Activated CD8-positive, alpha-beta T cell treated with anti-CD3 and anti-CD28 coated beads for 36 hours (primary cell): ENCODE measurements around the gene INPP5D. TPM values are rescaled to one million over a fixed set of nuclear protein-coding genes. Genes with fewer than 3 reads are reported as not detected.
"Not testable (repeated sequence)": the region's sequence is repeated elsewhere in the genome, so short reads cannot be mapped to it uniquely, and the experiment has no call there.

Experiments
- ATAC-seq: fragments of 200-7000 bp; cut with Tn5 transposase; one replicate; pipeline ENCODE4 v1.10.0; 2021; ENCODE audit warnings: mild to moderate bottlenecking, moderate library complexity
- CTCF ChIA-PET: fragments of 350-600 bp; sonication (Branson Sonifier 250); formaldehyde crosslinking; loops from one replicate; lab custom pipeline; 2021; ENCODE audit warnings: antibody characterized with exemption; lab: Charles Lee
- POLR2A ChIA-PET: fragments of 350-600 bp; sonication (Branson Sonifier 250); formaldehyde crosslinking; loops from one replicate; lab custom pipeline; 2021; ENCODE audit warnings: antibody characterized with exemption; lab: Charles Lee
- DNase-seq: peaks from one replicate; pipeline ENCODE4 v3.0.0-alpha.2; 2020
- H3K27ac Mint-ChIP-seq: one replicate; pipeline ENCODE4 v1.8.0; 2021; ENCODE audit warnings: mild to moderate bottlenecking, mixed read lengths
- H3K27me3 Mint-ChIP-seq: one replicate; pipeline ENCODE4 v1.8.0; 2021; ENCODE audit warnings: mixed read lengths
- H3K36me3 Mint-ChIP-seq: one replicate; pipeline ENCODE4 v1.8.0; 2021; ENCODE audit warnings: low read depth, mixed read lengths
- H3K4me1 Mint-ChIP-seq: one replicate; pipeline ENCODE4 v1.8.0; 2021; ENCODE audit warnings: low read depth, mixed read lengths
- H3K4me3 Mint-ChIP-seq: one replicate; pipeline ENCODE4 v1.8.0; 2021; ENCODE audit warnings: mild to moderate bottlenecking, moderate library complexity, mixed read lengths
- H3K9me3 Mint-ChIP-seq: one replicate; pipeline ENCODE4 v1.8.0; 2021; ENCODE audit warnings: mixed read lengths
- intact Hi-C: fragments of 100-400 bp; cut with micrococcal nuclease; formaldehyde crosslinking; loops from one replicate; pipeline ENCODE4 v1.10.0; 2022
- total RNA-seq, 2 experiments: library from RNA; stranded (reverse); gene quantifications; one replicate each; pipeline ENCODE4 v1.2.3, GENCODE V29; 2021
- TF ChIP-seq, protein P1 (sequence below): fragments of 200-600 bp; IDR thresholded peaks from one replicate; pipeline ENCODE4 v1.8.0; 2022; ENCODE audit warnings: antibody characterized with exemption, mild to moderate bottlenecking

Gene INPP5D
- total RNA-seq, 2 experiments from 2014 or later, result 38.6 to 40.2 TPM

DNA sequence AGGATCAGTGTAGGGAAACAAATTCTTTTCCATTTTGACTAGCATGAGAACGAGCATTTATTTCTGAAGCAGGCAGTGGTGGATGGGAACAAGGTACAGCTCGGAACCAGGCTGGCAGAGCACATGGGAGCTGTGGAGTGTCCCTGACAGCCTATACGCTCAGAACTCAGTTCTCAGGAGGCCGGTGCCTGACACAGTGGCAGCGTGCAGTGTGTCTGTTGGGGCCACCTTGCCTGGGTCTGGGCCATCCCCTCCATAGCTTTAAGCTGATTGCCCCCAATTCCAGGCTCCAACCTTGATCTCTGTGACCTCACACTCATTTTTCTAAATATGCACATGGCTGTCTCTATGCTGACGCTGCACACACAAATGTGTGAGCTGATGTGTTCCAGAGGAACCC, 136.9 kb downstream of the INPP5D start:
- H3K4me3 Mint-ChIP-seq, result no peak overlapping the region
- H3K27ac Mint-ChIP-seq, result no peak overlapping the region
- ATAC-seq (no peak), DNase-seq (no peak)
- H3K27me3 Mint-ChIP-seq, result no peaks in the 10 kb centered on the region
- peaks cover 42% of the 10 kb centered on the region for H3K36me3 Mint-ChIP-seq
- TF ChIP-seq, protein P1, sequence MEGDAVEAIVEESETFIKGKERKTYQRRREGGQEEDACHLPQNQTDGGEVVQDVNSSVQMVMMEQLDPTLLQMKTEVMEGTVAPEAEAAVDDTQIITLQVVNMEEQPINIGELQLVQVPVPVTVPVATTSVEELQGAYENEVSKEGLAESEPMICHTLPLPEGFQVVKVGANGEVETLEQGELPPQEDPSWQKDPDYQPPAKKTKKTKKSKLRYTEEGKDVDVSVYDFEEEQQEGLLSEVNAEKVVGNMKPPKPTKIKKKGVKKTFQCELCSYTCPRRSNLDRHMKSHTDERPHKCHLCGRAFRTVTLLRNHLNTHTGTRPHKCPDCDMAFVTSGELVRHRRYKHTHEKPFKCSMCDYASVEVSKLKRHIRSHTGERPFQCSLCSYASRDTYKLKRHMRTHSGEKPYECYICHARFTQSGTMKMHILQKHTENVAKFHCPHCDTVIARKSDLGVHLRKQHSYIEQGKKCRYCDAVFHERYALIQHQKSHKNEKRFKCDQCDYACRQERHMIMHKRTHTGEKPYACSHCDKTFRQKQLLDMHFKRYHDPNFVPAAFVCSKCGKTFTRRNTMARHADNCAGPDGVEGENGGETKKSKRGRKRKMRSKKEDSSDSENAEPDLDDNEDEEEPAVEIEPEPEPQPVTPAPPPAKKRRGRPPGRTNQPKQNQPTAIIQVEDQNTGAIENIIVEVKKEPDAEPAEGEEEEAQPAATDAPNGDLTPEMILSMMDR, result no peak
- H3K4me1 Mint-ChIP-seq, result no peaks in the 10 kb centered on the region
- H3K9me3 Mint-ChIP-seq, result no peaks in the 10 kb centered on the region
- CTCF ChIA-PET, result no interaction called here
- POLR2A ChIA-PET, result no interaction called here
- intact Hi-C loops, result no loop called here

DNA sequence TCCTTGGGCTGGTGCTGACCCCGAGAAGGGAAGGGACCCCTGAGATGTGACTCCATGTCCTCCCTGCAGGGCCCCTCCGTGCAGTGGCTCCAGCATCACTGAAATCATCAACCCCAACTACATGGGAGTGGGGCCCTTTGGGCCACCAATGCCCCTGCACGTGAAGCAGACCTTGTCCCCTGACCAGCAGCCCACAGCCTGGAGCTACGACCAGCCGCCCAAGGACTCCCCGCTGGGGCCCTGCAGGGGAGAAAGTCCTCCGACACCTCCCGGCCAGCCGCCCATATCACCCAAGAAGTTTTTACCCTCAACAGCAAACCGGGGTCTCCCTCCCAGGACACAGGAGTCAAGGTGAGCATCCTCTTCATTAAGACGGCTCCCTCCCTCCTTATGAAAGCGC, 137.9 kb downstream of the INPP5D start:
- H3K4me1 Mint-ChIP-seq, result no peaks in the 10 kb centered on the region
- TF ChIP-seq, protein P1, result no peak
- DNase-seq (no peak), ATAC-seq (no peak)
- no peak overlapping the region for H3K27ac Mint-ChIP-seq
- ChIA-PET POLR2A (no interaction called here), CTCF (no interaction called here)
- no peaks in the 10 kb centered on the region for H3K9me3 Mint-ChIP-seq
- H3K36me3 Mint-ChIP-seq, result peaks cover 48% of the 10 kb centered on the region
- intact Hi-C loops, result no loop called here
- no peaks in the 10 kb centered on the region for H3K27me3 Mint-ChIP-seq
- no peak overlapping the region for H3K4me3 Mint-ChIP-seq

DNA sequence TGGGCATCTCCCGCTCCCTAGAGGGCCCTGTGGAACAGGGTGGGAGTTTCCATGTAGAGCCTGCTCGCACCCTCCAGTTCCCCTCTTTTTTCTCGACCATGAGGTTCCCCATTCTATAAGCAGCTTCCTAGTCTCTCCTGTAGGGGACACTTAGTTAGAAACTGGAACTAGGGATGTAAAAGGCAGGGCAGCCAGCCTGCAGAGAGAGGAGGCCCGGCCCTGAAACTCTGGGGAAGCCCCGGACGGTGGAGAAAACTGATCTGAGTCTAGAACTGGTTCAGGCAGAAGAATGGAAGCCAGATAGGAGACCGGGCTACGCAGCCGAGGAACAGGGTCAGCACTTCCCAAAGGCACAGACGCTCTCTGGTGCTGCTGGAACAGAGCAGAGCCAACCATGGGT, 139.7 kb downstream of the INPP5D start:
- H3K27ac Mint-ChIP-seq, result peak overlapping the region; percentile 30
- DNase-seq, result no peak
- no peak overlapping the region for H3K4me3 Mint-ChIP-seq

DNA sequence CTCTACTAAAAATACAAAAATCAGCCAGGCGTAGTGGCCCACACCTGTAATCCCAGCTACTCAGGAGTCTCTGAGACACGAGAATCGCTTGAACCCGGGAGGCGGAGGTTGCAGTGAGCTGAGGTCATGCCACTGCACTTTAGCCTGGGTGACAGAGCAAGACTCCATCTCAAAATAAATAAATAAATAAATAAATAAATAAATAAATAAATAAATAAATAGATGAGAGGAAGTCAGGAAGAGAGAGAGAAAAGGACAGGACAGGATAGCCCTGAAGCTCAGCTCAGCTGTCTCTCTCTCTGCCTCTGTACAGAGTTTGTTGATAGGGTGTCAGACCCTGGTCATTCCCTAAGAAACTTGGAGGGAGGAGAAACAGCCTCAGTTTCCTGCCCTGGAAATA, 140.6 kb downstream of the INPP5D start:
- ChIA-PET CTCF (interaction anchor here (1.1 kb wide), 1 partner anchor 50 kb away, joined by 3 read pairs; no protein-coding TSS in a partner anchor), POLR2A (interaction anchor here (0.6 kb wide), 1 partner anchor 103 kb away, joined by 3 read pairs; no protein-coding TSS in a partner anchor)
- H3K9me3 Mint-ChIP-seq, ATAC-seq, H3K27ac Mint-ChIP-seq, H3K27me3 Mint-ChIP-seq, DNase-seq, H3K4me3 Mint-ChIP-seq, H3K4me1 Mint-ChIP-seq, intact Hi-C loops: not testable (repeated sequence)
- peaks cover 66% of the 10 kb centered on the region for H3K36me3 Mint-ChIP-seq

More for the DNA sequence above, 139.7 kb downstream of the INPP5D start:
- Mint-ChIP-seq H3K9me3 (no peaks in the 10 kb centered on the region), H3K36me3 (peaks cover 63% of the 10 kb centered on the region), H3K4me1 (no peaks in the 10 kb centered on the region), H3K27me3 (no peaks in the 10 kb centered on the region)
- CTCF ChIA-PET, result interaction anchor here (1.1 kb wide), 1 partner anchor 51 kb away, joined by 3 read pairs; no protein-coding TSS in a partner anchor
- TF ChIP-seq, protein P1, result no peak
- POLR2A ChIA-PET, result no interaction called here
- no peak for ATAC-seq
- intact Hi-C loops, result no loop called here

DNA sequence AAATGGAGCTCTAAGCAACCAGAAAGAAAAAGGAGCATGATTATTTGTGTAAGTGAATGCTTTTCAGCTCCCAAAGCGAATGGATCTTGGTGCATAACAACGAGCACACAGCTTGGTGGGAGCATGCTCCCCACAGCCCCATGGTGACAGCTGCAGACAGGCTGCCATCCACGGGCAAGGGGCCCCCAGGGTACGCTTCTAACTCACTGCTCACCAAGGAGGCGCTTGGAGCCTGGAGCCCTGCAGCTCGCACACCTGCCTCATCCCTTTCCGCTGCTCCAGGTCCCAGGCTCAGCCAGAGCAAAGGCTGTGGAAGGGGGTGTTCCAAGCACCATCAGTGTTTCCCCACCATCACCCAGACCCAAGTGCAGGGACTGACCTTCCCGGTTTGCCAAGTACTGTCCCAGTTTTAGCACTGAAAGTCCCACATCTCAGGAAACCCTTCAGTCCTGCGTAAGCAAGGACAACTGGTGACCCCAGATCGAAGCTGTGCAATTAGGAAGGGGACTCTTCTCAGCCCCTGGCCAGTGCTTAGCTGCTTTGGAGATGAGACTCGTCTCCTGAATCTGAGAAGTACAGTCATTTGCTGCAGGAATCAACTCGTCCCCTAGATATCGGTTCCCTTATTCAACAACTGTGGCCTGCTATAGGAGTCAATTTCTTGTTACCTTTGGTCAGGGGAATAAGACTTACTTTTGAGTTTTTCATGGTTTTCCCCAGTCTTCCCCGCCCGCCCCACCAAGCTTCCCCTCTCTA, 141.3 kb downstream of the INPP5D start:
- ATAC-seq (no peak), DNase-seq (no peak)
- ChIA-PET POLR2A (interaction anchor here (0.6 to 1.0 kb wide), 2 partner anchors 104 to 141 kb away, joined by 3 read pairs; partner anchors contain the start of gene INPP5D), CTCF (interaction anchor here (1.1 kb wide), 1 partner anchor 49 kb away, joined by 5 read pairs; no protein-coding TSS in a partner anchor)
- TF ChIP-seq, protein P1, result no peak
- Mint-ChIP-seq H3K27ac (no peak overlapping the region), H3K9me3 (no peaks in the 10 kb centered on the region), H3K4me3 (no peak overlapping the region), H3K27me3 (no peaks in the 10 kb centered on the region), H3K4me1 (no peaks in the 10 kb centered on the region), H3K36me3 (peaks cover 64% of the 10 kb centered on the region)
- intact Hi-C loops, result no loop called here
